ENCODE data around the gene VAV3.

VAV3 gene

GRCh38 chr1:107692580-107693345 lies 272.2 kb downstream of the VAV3 start:
- Histone ChIP-seq H3K27ac (no peak overlapping the region), H3K36me3 (replicated peaks) (no peaks in the 10 kb centered on the region), H3K27me3 (replicated peaks) (no peaks in the 10 kb centered on the region), H3K4me3 (ENCODE audit: low read depth, low read length) (no peak overlapping the region)
- in situ Hi-C loops (cut with HindIII; ENCODE audit: low pct_ligation_motif_present, low sequenced_read_pairs) = no loop called here
- TF ChIP-seq, protein P1, sequence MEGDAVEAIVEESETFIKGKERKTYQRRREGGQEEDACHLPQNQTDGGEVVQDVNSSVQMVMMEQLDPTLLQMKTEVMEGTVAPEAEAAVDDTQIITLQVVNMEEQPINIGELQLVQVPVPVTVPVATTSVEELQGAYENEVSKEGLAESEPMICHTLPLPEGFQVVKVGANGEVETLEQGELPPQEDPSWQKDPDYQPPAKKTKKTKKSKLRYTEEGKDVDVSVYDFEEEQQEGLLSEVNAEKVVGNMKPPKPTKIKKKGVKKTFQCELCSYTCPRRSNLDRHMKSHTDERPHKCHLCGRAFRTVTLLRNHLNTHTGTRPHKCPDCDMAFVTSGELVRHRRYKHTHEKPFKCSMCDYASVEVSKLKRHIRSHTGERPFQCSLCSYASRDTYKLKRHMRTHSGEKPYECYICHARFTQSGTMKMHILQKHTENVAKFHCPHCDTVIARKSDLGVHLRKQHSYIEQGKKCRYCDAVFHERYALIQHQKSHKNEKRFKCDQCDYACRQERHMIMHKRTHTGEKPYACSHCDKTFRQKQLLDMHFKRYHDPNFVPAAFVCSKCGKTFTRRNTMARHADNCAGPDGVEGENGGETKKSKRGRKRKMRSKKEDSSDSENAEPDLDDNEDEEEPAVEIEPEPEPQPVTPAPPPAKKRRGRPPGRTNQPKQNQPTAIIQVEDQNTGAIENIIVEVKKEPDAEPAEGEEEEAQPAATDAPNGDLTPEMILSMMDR (IDR thresholded peaks at IDR 0.05; ENCODE audit: low read depth, low read length, missing control alignments) = no peak
- no peak for DNase-seq

DNA sequence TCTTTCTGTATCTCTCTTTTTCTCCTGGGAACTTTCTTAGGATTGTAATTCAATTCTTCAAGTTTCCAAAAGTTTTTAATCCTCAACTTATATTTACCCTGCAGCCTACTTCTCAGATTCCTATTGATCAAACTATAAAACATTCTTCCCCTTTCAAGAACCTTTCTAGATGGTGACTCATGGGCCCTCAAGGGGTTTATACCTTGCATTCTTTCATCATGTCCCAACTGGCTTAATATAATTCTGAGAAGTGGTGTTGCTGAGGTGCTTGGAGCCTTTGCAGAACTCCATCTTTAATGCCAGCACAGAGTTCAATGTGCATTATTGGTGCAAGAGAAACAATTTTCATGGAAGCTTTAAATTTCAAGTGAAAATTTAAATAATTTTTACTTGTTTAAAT lies 273.4 kb downstream of the VAV3 start:
- DNase-seq = no peak
- Histone ChIP-seq H3K27me3 (replicated peaks) (no peaks in the 10 kb centered on the region), H3K36me3 (replicated peaks) (no peaks in the 10 kb centered on the region), H3K4me3 (ENCODE audit: low read depth, low read length) (no peak overlapping the region), H3K27ac (no peak overlapping the region)
- TF ChIP-seq, protein P1 (IDR thresholded peaks at IDR 0.05; ENCODE audit: low read depth, low read length, missing control alignments) = no peak
- in situ Hi-C loops (cut with HindIII; ENCODE audit: low pct_ligation_motif_present, low sequenced_read_pairs) = no loop called here

GRCh38 chr1:107690491-107690890 lies 274.5 kb downstream of the VAV3 start:
- Histone ChIP-seq H3K27me3 (replicated peaks) (no peaks in the 10 kb centered on the region), H3K4me3 (ENCODE audit: low read depth, low read length) (no peak overlapping the region), H3K36me3 (replicated peaks) (no peaks in the 10 kb centered on the region), H3K27ac (no peak overlapping the region)
- TF ChIP-seq, protein P1 (IDR thresholded peaks at IDR 0.05; ENCODE audit: low read depth, low read length, missing control alignments) = no peak
- no peak for DNase-seq
- in situ Hi-C loops (cut with HindIII; ENCODE audit: low pct_ligation_motif_present, low sequenced_read_pairs) = no loop called here

- DNase-seq = no peak
- Histone ChIP-seq H3K27ac (no peak overlapping the region), H3K4me3 (ENCODE audit: low read depth, low read length) (no peak overlapping the region), H3K27me3 (replicated peaks) (no peaks in the 10 kb centered on the region), H3K36me3 (replicated peaks) (no peaks in the 10 kb centered on the region)
- in situ Hi-C loops (cut with HindIII; ENCODE audit: low pct_ligation_motif_present, low sequenced_read_pairs) = no loop called here
- TF ChIP-seq, protein P1 (IDR thresholded peaks at IDR 0.05; ENCODE audit: low read depth, low read length, missing control alignments) = no peak
These were observed 275.2 kb downstream of the VAV3 start for GRCh38 chr1:107689733-107690132.

DNA sequence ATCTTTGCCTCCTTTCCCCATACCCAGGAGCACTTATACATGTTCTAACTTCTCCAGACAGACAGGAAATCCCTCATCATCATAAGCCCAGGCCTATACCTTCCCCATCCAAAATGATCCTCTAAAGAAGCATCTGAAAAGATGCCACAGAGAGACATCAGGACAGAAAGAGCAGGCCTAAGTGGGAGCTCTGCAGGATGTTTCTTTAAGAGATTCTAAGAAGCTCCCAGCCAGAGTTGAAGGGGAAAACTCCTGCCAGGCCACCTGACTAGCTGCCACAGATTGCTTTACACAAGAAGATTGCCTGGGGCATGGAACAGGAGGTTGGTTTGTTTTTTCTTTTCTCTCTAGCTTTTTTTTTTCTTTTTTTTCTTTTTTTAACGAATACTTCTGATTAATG lies 275.8 kb downstream of the VAV3 start:
- no peak overlapping the region for H3K4me3 ChIP-seq (ENCODE audit: low read depth, low read length)
- DNase-seq = no peak
- TF ChIP-seq, protein P1 (IDR thresholded peaks at IDR 0.05; ENCODE audit: low read depth, low read length, missing control alignments) = no peak
- H3K36me3 ChIP-seq (replicated peaks) = no peaks in the 10 kb centered on the region
- in situ Hi-C loops (cut with HindIII; ENCODE audit: low pct_ligation_motif_present, low sequenced_read_pairs) = no loop called here
- H3K27me3 ChIP-seq (replicated peaks) = no peaks in the 10 kb centered on the region
- H3K27ac ChIP-seq = no peak overlapping the region
